B cell (primary cell): ENCODE measurements around the gene RCAN1. TPM values are rescaled to one million over a fixed set of nuclear protein-coding genes. Genes with fewer than 3 reads are reported as not detected.

Experiments used
- ATAC-seq: fragments of 200-7000 bp; cut with Tn5 transposase; one replicate; pipeline ENCODE4 v1.10.0; 2021; ENCODE audit warnings: low read depth, mild to moderate bottlenecking, moderate number of reproducible peaks, moderate library complexity
- CTCF ChIA-PET: fragments of 350-600 bp; sonication (Branson Sonifier 250); formaldehyde crosslinking; loops from one replicate; lab custom pipeline; 2021; ENCODE audit warnings: antibody characterized with exemption, inconsistent platforms; lab: Charles Lee
- POLR2A ChIA-PET: fragments of 350-600 bp; sonication (Branson Sonifier 250); formaldehyde crosslinking; loops from one replicate; lab custom pipeline; 2021; ENCODE audit warnings: antibody characterized with exemption; lab: Charles Lee
- DNase-seq: peaks from one replicate; pipeline ENCODE4 v3.0.0; 2013
- H2AFZ ChIP-seq: 2 replicates; pipeline ENCODE4 v1.6.1; 2012; ENCODE audit warnings: mild to moderate bottlenecking, low read depth, low read length; ENCODE audit not compliant: insufficient read depth, poor library complexity, severe bottlenecking
- H3K27ac ChIP-seq, 2 donors: 1 replicate in 1 of 2; 2 replicates in 1 of 2; pipeline ENCODE4 v1.5.1; 2012 to 2013; ENCODE audit warnings: low read length in 2 of 2, mild to moderate bottlenecking in 2 of 2, moderate library complexity in 1 of 2
- H3K27me3 ChIP-seq, 4 experiments: fragments of 200-600 bp in 1 of 4; sonication (generic) in 1 of 4; replicated peaks in 1 of 4; 1 replicate in 2 of 4; 2 replicates in 2 of 4; pipeline versions ENCODE4 v1.6.1 to v1.7.0; 2013 to 2016; ENCODE audit warnings: low read length in 3 of 4, mild to moderate bottlenecking in 2 of 4, mixed read lengths in 1 of 4, moderate library complexity in 1 of 4; ENCODE audit not compliant: insufficient read depth in 4 of 4, control insufficient read depth in 3 of 4; ENCODE audit errors: control extremely low read depth in 1 of 4
- H3K36me3 ChIP-seq, 2 experiments: replicated peaks in 1 of 2; 1 replicate in 1 of 2; 2 replicates in 1 of 2; pipeline versions ENCODE4 v1.6.1 to v1.7.1; 2013; ENCODE audit warnings: low read length in 1 of 2; ENCODE audit not compliant: insufficient read depth in 2 of 2, control insufficient read depth in 1 of 2; ENCODE audit errors: control extremely low read depth in 1 of 2, extremely low read depth in 1 of 2
- H3K4me1 ChIP-seq, 2 donors: fragments of 200-600 bp in 1 of 2; sonication (generic) in 1 of 2; 1 replicate in 1 of 2; 2 replicates in 1 of 2; pipeline versions ENCODE4 v1.5.1 to v1.6.1; 2013 to 2017; ENCODE audit warnings: low read length in 2 of 2; ENCODE audit not compliant: control insufficient read depth in 2 of 2, insufficient read depth in 2 of 2
- H3K4me2 ChIP-seq: replicated peaks from 2 replicates; pipeline ENCODE3; 2012; ENCODE audit warnings: mild to moderate bottlenecking, low read depth, low read length; ENCODE audit not compliant: poor library complexity, severe bottlenecking
- H3K4me3 ChIP-seq, 5 experiments: fragments of 200-600 bp in 1 of 5; sonication (generic) in 1 of 5; 1 replicate in 3 of 5; 2 replicates in 2 of 5; pipeline versions ENCODE4 v1.5.1 to v1.7.0; 2011 to 2016; ENCODE audit warnings: low read length in 4 of 5, mild to moderate bottlenecking in 4 of 5, low read depth in 2 of 5, control low read depth in 1 of 5, moderate library complexity in 1 of 5; ENCODE audit not compliant: insufficient read depth in 1 of 5; ENCODE audit errors: control extremely low read depth in 1 of 5, extremely low read depth in 1 of 5
- H3K79me2 ChIP-seq: fragments of 200-600 bp; sonication (generic); one replicate; pipeline ENCODE4 v1.6.0; 2016; ENCODE audit warnings: low read length; ENCODE audit not compliant: control insufficient read depth, insufficient read depth
- H3K9ac ChIP-seq: fragments of 200-600 bp; sonication (generic); 2 replicates; pipeline ENCODE4 v1.6.1; 2017; ENCODE audit warnings: mild to moderate bottlenecking, low read length, moderate library complexity
- H3K9me3 ChIP-seq, 3 donors: one replicate each; pipeline versions ENCODE4 v1.6.1 to v1.7.1; 2013; ENCODE audit warnings: low read length in 2 of 3; ENCODE audit not compliant: control insufficient read depth in 2 of 3, insufficient read depth in 1 of 3; ENCODE audit errors: control extremely low read depth in 1 of 3
- H4K20me1 ChIP-seq: 2 replicates; pipeline ENCODE4 v1.6.0; 2012; ENCODE audit warnings: mild to moderate bottlenecking, low read length; ENCODE audit not compliant: insufficient read depth, control insufficient read depth, poor library complexity, severe bottlenecking
- H3K27ac Mint-ChIP-seq: one replicate; pipeline ENCODE4 v1.8.0; 2021; ENCODE audit warnings: mixed read lengths
- H3K27me3 Mint-ChIP-seq: one replicate; pipeline ENCODE4 v1.8.0; 2021; ENCODE audit warnings: mixed read lengths
- H3K4me1 Mint-ChIP-seq: one replicate; pipeline ENCODE4 v1.8.0; 2021; ENCODE audit warnings: mixed read lengths
- H3K4me3 Mint-ChIP-seq: one replicate; pipeline ENCODE4 v1.8.0; 2021; ENCODE audit warnings: mixed read lengths
- H3K9me3 Mint-ChIP-seq: one replicate; pipeline ENCODE4 v1.8.0; 2022; ENCODE audit warnings: mixed read lengths; ENCODE audit not compliant: insufficient read depth
- EZH2 ChIP-seq: IDR thresholded peaks from 2 replicates; pipeline ENCODE4 v1.6.1; 2012; ENCODE audit warnings: borderline replicate concordance, low read depth, mild to moderate bottlenecking, moderate library complexity, low read length; ENCODE audit not compliant: insufficient read depth, poor library complexity, severe bottlenecking
- WGBS: methylation state at CpG from one replicate; pipeline ENCODE4 v1.1.5; 2013; ENCODE audit warnings: missing lambda C conversion rate; ENCODE audit not compliant: insufficient coverage; 5-methylcytosine and 5-hydroxymethylcytosine counted together
- intact Hi-C: fragments of 100-400 bp; cut with micrococcal nuclease; formaldehyde crosslinking; loops from one replicate; pipeline ENCODE4 v1.10.0; 2022
- polyA plus RNA-seq: library from polyadenylated mRNA; depleted of rRNA; stranded (reverse); fragments of >200 nt; gene quantifications from 2 replicates; pipeline ENCODE4 v1.2.3, GENCODE V29; 2012
- total RNA-seq, 2 donors: library from RNA; stranded (reverse); fragments of 120-200 nt in 1 of 2; gene quantifications; 1 replicate in 1 of 2; 2 replicates in 1 of 2; pipeline versions ENCODE4 v1.2.3 to v1.2.4, GENCODE V29; 2013 to 2022
- TF ChIP-seq, protein P1 (sequence below): fragments of 200-600 bp; IDR thresholded peaks from one replicate; pipeline ENCODE4 v1.8.0; 2022; ENCODE audit warnings: antibody characterized with exemption, mild to moderate bottlenecking

RCAN1 gene
- total and polyA plus RNA-seq, 2 donors (not counting 1 experiment from before 2014, with no cell fraction given) = 0.97 to 4.4 TPM

DNA sequence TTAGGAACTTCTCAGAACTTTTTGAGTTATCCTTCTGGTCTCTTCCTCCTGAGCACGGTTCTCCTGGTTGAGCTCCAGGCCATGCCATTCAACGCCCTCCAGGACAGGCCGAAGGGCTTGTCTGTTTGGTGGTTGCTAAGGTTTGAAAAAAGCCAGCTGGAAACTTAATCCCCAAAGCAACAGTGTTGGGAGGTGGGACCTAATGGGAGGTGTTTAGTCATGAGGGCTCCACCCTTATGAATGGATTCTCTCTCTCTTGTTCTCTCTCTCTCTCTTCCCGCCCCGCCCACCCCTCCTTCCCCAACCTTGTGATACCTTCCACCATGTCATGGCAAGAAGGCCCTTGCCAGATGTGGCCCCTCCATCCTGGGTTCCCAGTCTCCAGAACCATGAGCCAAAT is 103.7 kb downstream of the RCAN1 start:
- H3K4me1 ChIP-seq = no peaks in the 10 kb centered on the region
- H2AFZ ChIP-seq = no peak overlapping the region
- TF ChIP-seq EZH2 = no peak
- TF ChIP-seq, protein P1, sequence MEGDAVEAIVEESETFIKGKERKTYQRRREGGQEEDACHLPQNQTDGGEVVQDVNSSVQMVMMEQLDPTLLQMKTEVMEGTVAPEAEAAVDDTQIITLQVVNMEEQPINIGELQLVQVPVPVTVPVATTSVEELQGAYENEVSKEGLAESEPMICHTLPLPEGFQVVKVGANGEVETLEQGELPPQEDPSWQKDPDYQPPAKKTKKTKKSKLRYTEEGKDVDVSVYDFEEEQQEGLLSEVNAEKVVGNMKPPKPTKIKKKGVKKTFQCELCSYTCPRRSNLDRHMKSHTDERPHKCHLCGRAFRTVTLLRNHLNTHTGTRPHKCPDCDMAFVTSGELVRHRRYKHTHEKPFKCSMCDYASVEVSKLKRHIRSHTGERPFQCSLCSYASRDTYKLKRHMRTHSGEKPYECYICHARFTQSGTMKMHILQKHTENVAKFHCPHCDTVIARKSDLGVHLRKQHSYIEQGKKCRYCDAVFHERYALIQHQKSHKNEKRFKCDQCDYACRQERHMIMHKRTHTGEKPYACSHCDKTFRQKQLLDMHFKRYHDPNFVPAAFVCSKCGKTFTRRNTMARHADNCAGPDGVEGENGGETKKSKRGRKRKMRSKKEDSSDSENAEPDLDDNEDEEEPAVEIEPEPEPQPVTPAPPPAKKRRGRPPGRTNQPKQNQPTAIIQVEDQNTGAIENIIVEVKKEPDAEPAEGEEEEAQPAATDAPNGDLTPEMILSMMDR = no peak
- no peaks in the 10 kb centered on the region for H3K9me3 Mint-ChIP-seq
- 100% methylated on average over 1 of the region's 5 CpGs for WGBS
- ATAC-seq (no peak), DNase-seq (no peak)
- H3K27me3 ChIP-seq = no peaks in the 10 kb centered on the region
- H3K27ac ChIP-seq = no peak overlapping the region
- H3K4me2 ChIP-seq = no peak overlapping the region
- H3K9ac ChIP-seq = no peak overlapping the region
- ChIA-PET POLR2A (no interaction called here), CTCF (interaction anchor here (1.2 to 1.6 kb wide), 2 partner anchors 91 to 120 kb away, joined by 4 to 9 read pairs; no protein-coding TSS in a partner anchor)
- H3K4me3 ChIP-seq = peak overlapping the region in 1 of 5 experiments; percentile 60
- H3K27ac Mint-ChIP-seq = no peak overlapping the region
- intact Hi-C loops = no loop called here
- H3K27me3 Mint-ChIP-seq = no peaks in the 10 kb centered on the region
- no peaks in the 10 kb centered on the region for H4K20me1 ChIP-seq
- H3K36me3 ChIP-seq = no peaks in the 10 kb centered on the region
- no peak overlapping the region for H3K4me3 Mint-ChIP-seq
- H3K79me2 ChIP-seq = no peaks in the 10 kb centered on the region
- H3K4me1 Mint-ChIP-seq = no peaks in the 10 kb centered on the region
- H3K9me3 ChIP-seq = no peaks in the 10 kb centered on the region

DNA sequence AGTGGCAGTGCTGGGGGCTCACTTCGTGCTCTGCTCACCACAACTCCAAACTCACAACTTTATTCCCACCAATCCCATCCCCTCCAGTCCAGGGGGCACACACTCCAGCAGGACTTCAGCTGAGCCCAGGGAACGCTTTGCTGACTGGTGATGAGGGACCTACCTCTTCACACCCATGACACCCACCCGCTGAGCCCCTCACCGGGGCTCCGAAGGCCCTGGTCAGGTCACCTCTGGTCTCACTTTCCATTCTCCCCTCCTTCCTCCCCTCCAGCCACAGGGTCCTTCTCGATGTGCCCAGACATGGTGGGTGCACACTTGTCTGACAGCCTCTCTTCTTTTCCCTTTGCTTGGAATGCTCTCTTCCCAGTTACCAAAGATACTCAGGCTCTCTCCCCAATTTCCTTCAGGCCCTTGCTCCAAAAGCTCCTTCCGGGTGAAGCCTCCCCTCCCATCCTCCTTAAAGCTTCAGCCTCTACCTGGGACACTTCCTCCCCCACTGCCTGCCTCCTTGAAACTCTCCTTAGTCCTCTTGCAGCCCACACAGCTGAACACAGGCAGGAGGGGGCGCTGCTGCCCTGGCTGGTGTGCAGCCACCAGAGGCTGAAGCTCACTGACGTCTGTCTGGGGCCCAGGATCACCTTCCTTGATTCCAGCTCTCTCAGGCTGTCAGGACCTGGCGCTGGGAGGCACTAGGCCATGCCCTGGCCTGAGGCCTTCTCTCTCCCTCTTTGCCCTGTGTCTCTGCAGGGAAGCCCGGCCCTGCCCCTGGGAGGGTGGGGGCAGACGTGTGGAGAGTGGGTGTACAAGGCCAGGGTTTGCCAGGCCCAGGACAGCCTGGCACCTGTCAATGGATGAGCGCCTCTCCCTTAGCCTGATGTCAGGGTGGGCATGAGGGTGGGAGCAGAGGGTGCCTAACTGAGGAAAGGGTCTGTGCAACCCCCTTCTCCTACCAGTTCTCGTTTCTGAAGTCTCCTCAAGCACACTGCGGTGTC is 104.5 kb downstream of the RCAN1 start:
- WGBS = 79% methylated on average over 13 of the region's 15 CpGs
- Histone ChIP-seq H3K4me2 (no peak overlapping the region), H3K9me3 (no peaks in the 10 kb centered on the region), H3K79me2 (no peaks in the 10 kb centered on the region), H2AFZ (no peak overlapping the region), H3K4me1 (no peaks in the 10 kb centered on the region), H4K20me1 (no peaks in the 10 kb centered on the region), H3K36me3 (no peaks in the 10 kb centered on the region), H3K27me3 (no peaks in the 10 kb centered on the region), H3K27ac (no peak overlapping the region), H3K4me3 (peak overlapping the region in 1 of 5 experiments; percentile 60), H3K9ac (no peak overlapping the region)
- Mint-ChIP-seq H3K27me3 (no peaks in the 10 kb centered on the region), H3K4me3 (no peak overlapping the region), H3K9me3 (no peaks in the 10 kb centered on the region), H3K4me1 (no peaks in the 10 kb centered on the region), H3K27ac (no peak overlapping the region)
- ATAC-seq (no peak), DNase-seq (peak; percentile 32)
- POLR2A ChIA-PET = no interaction called here
- TF ChIP-seq, protein P1 = no peak
- TF ChIP-seq EZH2 = no peak
- CTCF ChIA-PET = interaction anchor here (0.9 to 1.6 kb wide), 3 partner anchors 92 to 1329 kb away, joined by 4 to 9 read pairs (median 4); no protein-coding TSS in a partner anchor
- intact Hi-C loops = no loop called here
